DMS153 treated with DMSO at 0.1 percent for 48 hours (cell line): ENCODE results near the gene NFASC.

Experiments
- DNase-seq: peaks from one replicate; lab custom pipeline; 2025; ENCODE audit not compliant: unreplicated experiment; lab: John Stamatoyannopoulos, UW

Gene NFASC

DNA sequence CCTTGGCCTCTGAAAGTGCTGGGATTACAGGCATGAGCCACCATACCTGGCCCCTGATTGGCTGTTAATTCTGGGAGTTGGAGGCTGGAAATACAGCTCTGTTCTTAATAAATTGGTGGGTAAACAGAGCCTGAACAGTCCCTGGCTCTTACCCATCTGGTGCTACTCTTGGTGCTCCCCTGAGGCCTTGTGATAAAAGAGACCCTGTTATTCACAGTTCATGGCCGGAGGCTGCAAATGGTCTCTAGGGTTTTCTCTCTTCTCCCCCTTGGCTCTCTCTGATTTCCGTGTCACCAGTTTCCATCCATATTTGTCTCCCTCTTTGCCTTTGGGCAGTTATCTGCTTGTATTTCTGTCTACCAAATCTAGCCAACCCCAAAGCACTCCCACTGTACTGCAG is 17.2 kb downstream of the NFASC start:
- peak; percentile 89 for DNase-seq

GRCh38 chr1:204888294-204888693 is 17.6 kb downstream of the NFASC start:
- no peak for DNase-seq

GRCh38 chr1:204889681-204890383 is 19.2 kb downstream of the NFASC start:
- DNase-seq, result peak; percentile 36

GRCh38 chr1:204891860-204892259 is 21.2 kb downstream of the NFASC start:
- no peak for DNase-seq

GRCh38 chr1:204894031-204894430 is 23.4 kb downstream of the NFASC start:
- no peak for DNase-seq

- no peak for DNase-seq
Observed at GRCh38 chr1:204894606-204895005, 23.9 kb downstream of the NFASC start.

DNA sequence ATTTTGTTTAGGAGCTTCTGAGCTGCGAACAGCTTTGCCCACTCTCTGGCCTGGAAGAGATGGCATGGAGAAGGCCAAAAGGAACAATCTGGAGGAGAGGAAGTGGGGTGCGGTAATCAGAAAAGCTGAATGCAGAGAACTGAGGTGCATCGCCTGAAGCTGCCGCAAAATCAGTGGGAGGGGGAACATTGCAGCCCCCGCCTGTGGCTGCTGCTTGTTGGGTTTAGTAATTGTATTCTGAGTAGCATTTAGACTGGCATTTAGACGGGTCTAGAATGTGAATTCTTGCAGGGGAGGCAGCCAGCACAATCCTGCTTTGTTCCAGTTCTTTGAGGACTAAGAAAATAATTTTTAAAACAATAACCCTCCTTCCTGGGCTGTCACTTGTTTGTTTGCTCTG is 25.4 kb downstream of the NFASC start:
- no peak for DNase-seq

DNA sequence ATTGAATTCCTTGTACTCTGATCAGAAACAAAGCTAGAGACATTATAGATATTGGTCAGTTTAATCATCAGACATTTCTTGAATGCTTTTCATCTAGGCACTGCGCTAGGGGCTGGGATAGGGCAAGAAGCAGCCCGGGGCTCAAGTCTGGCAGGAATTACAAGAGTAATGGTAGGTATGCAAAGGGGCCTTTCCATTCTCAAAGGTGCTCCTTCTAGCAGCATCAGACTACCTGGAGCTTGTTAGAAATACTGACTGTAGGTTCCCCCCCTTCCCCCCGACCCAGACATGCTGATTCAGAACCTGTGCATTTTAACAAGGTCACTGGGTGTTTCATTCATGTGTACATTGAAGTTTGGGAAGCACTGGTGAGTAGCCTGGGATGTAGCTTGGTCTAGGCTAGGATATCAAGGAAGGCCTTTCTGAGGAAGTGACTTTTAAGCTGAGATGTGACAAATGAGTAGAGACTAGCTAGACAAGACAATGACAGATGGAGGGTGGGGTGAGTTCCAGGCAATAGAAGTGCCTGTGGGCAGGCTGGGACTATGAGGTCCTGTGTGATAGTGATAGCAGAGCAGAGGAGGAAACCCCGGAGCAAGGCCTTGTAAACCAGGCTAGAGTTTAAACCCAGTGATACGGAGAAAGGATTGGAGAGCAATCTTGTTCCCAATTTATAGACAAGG is 26.3 kb downstream of the NFASC start:
- no peak for DNase-seq

DNA sequence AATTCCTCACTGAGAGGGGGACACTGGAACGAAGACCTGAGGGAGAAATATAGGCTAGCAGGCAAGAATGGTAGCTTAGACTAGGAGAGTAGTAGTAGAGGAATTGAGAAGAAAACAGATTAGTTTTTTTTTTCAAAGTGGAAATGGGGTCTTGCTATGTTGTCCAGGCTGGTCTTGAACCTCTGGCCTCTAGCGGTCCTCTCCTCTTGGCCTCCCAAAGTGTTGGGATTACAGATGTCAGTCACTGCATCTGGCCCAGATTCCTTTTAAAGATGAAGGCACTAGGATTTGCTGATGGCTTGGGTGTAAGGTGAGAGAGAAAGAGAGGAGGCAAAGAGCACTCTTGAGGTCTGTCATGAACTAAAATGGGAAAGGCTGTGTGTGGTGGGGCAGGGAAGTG is 30.1 kb downstream of the NFASC start:
- no peak for DNase-seq

- peak; percentile 53 for DNase-seq
Observed at GRCh38 chr1:204902671-204903070, 32.0 kb downstream of the NFASC start.

DNA sequence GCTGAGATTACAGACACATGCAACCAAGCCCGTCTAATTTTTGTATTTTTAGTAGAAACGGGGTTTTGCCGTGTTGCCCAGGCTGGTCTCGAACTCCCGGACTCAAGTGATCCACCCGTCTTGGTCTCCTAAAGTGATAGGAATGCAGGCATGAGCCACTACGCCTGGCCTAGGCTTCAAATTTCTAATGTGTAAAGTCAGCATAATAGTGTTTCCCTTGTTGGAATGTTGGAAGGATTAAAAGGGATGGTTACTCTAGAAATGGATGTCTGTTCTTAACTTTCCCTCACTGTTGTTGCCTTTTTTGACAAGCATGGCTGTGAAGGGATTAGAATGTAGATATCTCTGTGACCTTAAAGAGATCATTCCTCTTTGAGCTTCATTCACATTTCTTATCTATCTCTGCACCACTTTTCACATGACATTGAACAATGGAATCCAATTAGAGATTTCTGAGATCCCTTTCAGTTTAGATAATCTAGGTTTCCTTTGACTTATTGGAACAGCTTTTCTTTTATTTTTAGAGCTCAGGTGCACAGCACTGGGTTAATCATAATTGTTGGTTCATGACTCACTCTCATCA is 33.7 kb downstream of the NFASC start:
- DNase-seq, result no peak

DNA sequence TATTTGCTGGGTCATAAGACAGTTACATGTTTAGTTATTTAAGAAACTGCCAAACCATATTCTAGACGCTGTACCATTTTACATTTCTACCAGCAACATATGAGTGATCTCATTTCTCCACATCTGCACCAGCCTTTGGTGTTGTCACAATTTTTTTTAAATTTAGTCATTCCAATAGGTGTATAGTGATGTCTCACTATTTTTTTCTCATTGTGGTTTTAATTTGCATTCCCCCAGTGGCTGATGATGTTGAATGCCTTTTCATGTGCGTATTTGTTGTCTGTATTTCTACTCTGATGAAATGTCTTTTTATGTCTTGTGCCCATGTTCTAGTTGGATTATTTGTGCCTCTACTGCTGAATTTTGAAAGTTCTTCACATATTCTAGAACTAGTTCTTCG is 38.4 kb downstream of the NFASC start:
- no peak for DNase-seq

DNA sequence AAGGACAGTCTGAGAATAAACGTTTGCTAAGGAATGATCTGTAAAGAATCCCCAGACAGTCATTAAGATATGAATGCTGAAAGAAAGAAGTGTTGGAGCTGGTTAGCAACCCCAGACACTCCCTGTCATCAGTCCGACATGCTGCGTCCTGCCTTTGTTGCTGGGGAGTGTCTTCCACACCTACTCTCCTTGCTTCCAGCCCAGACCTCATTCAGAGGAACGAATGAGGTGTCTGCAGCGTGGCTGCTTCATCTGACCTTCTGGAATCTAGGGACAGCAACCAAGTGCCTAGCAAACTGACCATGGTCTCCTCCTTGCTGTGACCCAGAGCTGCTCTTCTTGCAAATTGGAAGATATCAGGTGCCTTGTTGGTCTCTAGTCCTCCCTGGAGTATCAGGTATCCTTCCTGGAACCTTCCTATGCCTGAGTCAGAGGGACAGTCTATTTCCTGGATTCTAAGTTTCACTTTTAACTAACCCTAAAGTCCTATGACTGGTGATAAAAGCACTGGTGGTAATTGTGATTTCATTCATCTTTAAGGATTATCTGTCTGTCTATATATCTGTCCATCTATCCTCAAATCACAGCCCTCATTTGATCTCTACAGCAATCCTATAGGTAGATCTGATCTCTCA is 45.3 kb downstream of the NFASC start:
- no peak for DNase-seq

GRCh38 chr1:204917802-204918201 is 47.1 kb downstream of the NFASC start:
- no peak for DNase-seq

DNA sequence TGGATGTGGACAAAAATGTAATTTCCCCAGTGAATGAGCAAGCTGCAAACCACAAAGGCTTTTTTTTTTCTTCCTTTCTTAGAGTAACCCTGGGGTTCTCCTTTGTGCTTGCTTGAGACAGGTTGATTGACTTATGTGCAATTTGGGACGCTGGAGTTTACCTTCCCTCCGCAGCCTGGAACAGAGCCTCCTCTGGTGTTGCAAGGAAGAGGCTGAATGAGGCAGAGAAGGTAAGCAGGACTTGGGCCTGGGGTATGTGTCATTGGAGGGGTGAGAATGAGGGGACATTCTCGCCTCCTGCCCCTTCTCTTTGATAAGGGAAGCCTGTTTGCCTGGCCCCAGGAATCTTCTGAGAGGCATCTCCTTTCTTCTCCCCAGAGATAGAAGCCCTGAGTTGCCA is 49.8 kb downstream of the NFASC start:
- no peak for DNase-seq

GRCh38 chr1:204920967-204921366 is 50.3 kb downstream of the NFASC start:
- DNase-seq, result no peak

DNA sequence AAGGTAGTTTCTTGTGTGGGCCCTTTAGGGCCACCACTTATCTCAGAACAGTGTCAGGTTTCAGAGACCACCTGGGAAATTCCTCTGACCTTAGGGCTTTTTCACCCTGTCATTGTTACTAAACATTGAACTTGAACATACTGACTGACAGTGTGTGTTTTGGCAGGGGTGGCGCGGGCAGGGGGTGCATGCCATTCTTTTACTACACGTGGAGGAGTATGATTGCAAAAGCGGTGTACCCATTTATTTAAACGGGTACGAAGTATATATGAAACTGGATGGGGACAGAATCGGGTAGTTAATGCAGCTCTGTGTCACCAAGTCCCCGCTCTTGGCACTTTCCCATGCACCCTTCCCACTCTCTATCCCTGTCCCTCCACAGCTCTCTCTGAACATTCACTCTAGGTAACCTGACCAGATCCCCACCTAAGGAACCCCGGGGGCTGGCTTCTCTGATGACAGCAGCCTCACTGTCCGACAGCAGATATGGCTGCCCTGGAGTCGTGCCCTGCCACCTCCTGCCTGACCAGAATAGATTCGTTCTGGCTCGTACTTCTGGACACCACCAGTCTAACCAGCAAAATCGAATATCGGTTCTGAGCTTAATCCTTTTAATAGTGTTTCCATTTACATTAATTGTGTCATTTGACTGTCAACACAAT is 51.3 kb downstream of the NFASC start:
- DNase-seq, result no peak

GRCh38 chr1:204923201-204923600 is 52.5 kb downstream of the NFASC start:
- no peak for DNase-seq

DNA sequence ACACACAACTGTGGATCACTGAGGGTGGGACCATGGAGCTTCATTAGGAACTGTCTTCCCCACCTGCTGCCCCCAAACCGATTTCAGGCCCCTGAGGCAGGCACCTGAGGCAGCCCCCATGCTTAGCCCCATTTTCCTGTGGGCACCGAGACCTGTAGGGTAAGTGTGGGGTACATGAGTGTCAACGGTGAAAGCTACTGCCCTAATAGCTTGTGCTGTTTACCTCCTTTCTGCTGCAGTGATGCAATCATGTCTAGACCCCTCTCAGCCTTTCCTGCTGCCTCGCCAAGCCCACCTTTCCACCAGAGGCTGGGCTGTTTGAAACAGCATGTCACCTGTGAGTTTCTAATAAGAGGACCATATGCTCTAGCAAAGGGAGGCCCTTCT is 53.0 kb downstream of the NFASC start:
- DNase-seq, result no peak

DNA sequence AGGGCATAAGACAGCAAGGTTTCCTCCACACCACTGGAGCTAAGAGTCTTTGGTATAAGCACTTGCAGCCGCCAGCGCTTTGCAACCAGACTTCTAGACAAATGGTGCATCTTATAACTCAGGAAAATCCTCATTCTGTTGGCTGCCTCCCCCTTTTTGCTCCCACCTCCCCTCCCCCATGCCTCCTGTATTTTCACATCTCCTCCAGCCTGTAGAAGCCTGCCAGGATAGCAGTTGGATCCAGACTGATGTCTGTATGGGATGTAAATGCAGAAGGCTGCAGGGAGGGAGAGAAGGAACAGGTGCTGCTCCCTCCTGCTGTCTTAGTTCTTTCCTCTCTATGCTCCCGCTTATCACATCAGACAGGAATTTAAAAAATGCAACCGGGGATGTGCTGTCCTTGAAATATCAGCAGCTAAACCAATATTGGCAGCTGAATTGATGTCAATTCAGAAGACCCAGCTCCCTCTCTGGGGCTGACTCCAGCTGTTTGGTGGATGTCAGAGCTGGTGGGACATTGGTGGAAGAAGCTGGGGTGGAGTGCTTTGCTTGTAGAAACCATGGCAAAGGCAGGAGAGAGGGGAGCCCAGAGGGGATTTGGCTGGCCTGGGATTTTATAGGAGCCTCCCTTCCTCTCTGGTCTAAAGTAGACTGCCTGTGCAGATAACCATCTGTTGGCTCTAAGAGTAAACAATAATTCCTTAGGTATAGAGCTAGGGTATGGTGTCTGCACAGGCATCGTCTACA is 53.5 kb downstream of the NFASC start:
- DNase-seq, result no peak

DNA sequence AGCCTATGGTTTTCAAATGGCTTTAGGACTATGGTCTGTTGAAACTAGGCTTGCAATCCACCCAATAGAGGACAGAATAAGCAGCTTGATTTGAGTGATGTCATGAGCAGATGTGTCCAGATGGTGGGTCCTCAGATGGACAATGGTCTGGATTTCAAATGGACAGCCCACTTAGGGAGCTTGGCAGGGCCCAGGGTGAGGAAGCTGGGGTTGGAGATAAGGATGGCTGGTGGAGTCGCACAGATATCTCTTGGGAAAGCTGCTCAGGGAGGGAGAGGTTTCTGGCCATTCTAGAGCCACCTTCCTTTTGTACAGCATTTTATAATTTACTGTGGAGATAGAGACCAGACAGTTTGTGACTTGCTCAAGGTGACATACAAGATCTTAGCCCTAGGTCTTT is 55.0 kb downstream of the NFASC start:
- DNase-seq, result no peak
